GM19468 (cell line): Measurements from ENCODE around the gene DHODH.
A peak's percentile ranks its signal among the peaks of the same experiment; 100 is the strongest.
"Not testable (repeated sequence)": the region's sequence is repeated elsewhere in the genome, so short reads cannot be mapped to it uniquely, and the experiment has no call there.

Experiments
- ATAC-seq: cut with Tn5 transposase; IDR thresholded peaks from one replicate; pipeline ENCODE4 v1.9.1; 2021; ENCODE audit warnings: mild to moderate bottlenecking, moderate library complexity, moderate number of reproducible peaks; ENCODE audit not compliant: unreplicated experiment; ENCODE audit errors: extremely low read depth

The DHODH gene

DNA sequence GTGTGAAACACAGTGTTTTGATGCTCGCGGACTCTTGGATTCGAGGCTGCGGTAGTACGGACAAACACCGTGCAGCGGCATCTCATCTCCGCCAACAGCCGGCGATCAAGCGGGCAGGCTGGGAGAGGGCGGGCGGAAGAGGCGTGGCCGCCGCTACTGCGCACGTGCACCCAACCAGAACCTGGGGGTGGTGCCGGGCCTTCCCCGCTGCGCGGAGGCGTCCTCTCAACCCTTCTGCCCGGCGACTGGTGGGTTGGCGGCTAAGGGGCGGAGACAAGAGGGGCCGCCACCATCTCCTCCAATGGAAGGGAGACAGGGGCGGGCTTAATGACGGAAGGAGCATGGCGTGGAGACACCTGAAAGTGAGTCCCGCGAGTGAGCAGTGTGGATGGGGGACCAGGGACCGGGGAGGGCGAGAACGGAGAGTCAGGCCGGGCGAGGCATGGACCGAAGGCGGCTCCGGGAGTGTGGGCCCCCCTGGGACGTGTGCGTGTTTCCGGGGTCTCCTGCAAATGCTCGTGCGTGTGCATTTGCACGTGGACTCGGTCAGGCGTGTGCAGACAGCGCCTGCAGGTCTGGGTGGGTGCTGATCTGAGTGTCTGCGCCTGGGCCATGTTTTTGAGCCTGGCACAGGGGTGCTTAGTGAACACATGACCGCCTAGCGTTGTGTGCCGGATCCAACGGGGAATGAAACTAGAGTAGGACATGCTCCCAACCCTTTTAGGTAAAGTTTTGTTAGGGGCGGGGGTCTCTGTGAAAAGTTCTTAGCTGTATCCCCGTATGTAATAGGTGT, at the start of gene DHODH:
Gene DHODH, plus strand, starts transcription at position 321 of the 793 bp plus-strand sequence. Its CDS starts 21 bp downstream, at position 342.
- ATAC-seq, result peak; percentile 94

DNA sequence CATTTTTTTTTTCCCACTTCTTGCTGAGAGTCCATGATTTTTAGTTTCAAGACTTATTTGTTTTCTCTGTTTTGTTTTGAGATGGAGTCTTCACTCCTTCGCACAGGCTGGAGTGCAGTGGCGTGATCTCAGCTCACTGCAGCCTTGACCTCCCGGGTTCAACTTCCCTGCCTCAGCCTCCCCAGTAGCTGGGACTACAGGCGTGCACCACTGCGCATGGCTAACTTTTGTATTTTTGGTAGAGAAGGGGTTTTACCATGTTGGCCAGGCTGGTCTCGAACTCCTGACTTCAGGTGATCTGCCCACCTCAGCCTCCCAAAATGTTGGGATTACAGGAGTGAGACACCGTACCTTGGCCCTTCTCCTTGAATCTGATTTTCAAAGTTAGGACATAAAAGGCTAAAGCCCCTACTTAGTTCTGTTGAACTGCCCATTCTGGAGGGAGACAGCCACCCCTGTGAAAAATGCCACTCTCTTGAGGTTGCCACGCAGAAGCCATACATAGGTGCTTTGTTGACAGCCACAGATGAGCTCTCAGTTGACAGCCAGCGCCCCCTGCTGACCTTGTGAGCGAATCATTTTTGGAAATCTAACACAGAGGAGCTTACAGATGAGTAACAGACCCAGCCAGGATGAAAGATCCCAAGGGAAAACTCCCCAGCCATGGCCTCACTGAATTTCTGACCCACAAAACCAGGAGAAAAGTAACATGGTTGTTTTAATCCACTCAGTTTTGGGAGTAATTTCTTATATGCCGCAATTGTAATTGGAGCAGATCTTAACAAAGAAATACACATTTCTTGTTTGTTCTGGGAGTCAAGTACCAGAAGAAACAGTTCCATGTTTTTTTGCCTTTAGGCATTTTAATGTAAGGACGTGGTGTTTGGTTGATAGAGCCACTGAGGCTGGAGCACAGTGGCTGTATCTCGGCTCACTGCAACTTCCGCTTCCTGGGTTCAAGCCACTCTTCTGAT, 47.2 kb upstream of the DHODH start:
- ATAC-seq, result peak; percentile 39

DNA sequence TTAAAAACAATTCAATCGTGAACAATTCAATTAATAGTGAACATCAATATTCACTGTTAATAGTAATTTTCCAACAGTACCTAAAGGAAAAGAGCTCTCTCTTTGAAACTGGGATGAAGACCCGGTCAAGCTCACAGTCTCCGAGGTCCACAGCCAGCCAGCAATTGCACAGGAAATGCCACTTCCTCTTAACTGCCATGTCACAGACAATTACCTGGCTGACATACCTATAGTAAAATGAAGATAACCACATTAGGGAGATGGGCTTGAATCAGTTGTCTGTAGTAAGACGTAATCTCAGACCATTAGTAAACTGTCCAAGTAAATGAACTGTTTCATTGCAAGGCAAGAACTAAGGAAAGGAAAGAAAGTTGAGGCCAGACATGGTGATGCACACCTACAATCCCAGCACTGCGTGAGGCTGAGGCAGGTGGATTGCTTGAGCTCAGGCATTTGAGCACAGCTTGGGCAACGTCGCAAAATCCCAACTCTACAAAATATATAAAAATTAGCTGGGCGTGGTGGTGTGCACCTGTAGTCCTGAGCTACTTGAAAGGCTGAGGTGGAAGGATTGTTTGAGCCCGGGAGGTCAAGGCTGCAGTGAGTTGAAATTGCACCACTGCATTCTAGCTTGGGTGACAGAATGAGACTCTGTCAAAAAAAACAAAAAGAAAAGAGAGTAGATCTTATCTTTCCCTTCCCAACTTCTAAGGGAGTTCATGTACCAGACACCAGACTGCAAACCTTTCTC, 45.2 kb upstream of the DHODH start:
- no peak for ATAC-seq

DNA sequence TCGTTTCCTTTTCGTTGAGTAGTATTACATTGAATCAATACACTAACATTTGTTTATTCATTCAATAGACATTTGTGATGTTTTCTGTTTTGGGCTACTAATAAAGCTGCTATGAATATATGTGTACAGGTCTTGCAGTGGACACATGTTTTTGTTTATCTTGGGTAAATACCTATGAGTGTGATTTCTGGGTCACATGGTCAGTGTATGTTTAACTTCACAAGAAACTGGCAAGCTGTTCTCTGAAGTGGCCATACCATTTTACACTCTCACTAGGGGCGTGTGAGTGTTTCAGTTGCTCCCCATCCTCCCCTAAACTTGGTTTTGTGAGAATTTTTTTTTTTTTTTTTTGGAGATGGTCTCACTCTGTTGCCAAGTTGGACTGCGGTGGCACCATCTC, 43.3 kb upstream of the DHODH start:
- no peak for ATAC-seq

DNA sequence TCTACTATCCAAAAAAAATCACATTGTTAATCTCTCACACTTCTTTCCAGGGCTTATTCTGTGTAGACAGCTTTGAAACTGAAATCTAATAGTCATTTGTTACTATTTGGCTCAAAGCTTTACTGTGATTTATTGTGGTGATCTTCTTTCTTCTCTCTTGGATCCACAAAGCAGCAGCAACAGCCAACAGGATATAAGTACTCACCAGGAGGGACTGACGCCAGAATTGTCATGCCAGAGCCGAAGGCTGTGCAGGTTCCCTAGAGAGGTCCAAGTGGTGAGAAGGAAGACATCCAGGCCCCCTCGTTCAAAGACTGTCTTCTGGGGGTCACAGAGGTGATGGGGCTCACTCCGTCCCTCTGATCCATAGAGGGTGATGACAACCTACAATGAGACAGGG, 41.6 kb upstream of the DHODH start:
- ATAC-seq, result no peak

DNA sequence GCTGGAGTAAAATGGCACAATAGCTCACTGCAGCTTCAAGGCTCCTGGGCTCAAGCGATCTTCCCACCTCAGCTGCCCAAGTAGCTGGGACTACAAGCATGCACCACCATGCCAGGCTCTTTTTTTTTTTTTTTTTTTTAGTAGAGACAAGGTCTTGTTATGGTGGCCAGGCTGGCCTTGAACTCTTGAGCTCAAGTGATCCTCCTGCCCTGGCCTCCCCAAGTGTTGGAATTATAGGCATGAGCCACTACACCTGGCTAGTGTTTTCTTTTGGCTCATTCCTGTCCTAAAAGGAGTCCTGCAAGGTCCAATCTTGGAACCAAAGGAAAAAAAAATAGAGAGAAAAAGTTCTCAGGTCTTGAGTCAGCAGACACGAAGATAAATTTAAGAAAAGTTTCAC, 39.2 kb upstream of the DHODH start:
- no peak for ATAC-seq

DNA sequence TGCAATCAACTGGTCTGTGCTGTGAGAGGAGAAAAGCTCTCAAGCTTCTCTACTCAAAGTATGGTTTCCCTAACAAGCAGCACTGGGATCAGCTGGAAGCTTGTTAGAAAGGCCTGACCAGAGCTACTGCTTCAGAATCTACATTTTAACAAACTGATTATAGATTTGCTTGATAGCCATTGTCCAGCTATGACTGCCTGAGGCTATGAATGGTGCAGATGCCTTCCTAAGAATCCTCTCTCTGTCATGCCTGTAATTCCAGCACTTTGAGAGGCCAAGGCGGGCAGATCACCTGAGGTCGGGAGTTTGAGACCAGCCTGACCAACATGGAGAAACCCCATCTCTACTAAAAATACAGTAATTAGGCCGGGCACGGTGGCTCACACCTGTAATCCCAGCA, 37.0 kb upstream of the DHODH start:
- no peak for ATAC-seq

DNA sequence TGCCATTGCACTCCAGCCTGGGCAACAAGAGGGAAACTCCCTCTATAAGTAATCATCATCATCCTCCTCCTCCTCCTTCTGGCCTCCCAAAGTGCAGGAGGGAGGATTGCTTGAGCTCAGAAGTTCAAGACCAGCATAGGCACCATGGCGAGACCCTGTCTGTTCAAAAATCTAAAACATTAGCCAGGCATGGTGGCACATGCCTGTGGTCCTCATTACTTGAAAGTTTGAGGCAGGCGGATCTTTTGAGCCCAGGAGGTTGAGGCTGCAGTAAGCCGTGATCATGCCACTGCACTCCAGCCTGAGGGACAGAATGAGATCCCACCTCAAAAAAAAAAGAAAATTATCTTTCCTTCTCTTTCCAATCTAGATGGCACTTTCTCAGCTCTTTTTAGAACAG, 36.2 kb upstream of the DHODH start:
- no peak for ATAC-seq

DNA sequence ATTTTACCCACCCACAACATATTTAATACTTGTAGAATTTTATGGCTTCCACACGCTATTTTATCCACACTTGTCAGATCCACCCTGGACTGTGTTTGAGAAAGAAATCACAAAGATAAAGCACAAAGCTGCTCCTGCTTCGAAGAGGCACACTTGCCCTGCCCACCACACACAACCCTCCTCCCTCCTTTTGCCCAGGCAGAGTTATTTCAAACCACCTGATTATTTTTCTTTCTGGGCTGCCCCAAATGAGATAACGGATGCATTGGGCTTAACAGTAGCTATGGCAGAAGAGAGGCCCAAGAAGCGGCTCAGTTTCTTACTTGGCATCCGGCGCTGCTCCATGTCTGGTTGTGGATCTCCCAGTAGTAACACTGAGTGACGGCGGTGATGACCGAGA, 35.5 kb upstream of the DHODH start:
- ATAC-seq, result no peak

DNA sequence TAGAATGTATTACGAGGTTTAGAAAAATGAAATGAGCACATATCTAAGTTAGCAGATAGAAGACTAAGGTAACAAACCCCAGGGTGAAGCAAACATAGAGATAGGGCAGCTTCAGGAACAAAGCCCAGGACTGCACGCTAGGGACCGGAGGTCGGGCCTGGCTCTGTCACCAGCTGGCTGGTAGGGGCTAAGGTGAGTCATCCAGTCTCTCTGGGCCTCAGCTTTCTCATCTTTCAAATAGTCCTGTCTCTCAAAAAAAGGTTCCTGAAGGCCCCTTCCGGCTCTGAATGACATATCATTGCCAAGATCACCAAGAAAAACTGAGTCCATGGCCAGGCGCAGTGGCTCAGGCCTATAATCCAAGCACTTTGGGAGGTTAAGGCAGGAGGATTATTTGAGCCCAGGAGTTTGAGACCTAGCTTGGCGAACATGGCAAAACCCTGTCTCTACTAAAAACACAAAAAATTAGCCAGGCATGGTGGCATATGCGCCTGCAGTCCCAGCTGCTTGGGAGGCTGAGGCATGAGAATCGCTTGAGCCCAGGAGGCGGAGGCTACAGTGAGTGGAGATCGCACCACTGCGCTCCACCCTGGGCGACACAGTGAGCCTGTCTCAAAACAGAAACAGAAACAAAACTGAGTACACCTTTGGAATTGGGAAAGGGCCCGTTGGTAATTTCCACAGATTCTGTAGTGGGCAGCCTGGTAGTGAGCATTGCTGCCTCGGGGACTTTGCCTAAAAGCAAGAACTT, 34.3 kb upstream of the DHODH start:
- no peak for ATAC-seq

DNA sequence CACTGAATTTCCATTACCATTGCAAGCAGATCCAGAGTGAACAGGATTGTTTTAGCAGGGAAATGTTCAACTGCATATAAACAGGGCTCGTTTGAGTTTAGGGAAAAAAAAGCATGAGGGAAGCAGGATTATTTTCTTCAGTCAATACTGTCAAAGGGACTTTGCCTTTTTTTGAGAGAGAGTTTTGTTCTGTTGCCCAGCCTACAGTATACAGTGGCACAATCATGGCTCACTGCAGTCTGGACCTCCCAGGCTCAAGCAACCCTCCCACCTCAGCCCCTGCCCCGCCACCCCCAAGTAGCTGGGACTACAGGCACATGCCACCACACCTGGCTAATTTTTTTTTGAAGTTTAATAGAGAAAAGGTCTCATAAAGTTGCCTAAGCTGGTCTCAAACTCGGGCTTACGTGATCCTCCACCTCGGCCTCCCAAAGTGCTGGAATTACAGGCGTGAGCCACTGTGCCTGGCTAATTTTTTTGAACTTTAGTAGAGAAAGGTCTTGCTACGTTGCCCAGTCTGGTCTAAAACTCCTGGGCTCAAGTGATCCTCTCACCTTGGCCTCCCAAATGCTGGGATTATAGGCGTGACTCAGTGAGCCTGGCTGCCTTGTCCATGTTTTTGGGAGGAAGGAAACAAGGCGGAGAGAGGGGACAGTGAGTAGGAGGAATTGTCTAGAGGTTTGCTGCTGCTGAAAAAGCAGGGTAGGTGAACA, 23.1 kb upstream of the DHODH start:
- ATAC-seq, result no peak

DNA sequence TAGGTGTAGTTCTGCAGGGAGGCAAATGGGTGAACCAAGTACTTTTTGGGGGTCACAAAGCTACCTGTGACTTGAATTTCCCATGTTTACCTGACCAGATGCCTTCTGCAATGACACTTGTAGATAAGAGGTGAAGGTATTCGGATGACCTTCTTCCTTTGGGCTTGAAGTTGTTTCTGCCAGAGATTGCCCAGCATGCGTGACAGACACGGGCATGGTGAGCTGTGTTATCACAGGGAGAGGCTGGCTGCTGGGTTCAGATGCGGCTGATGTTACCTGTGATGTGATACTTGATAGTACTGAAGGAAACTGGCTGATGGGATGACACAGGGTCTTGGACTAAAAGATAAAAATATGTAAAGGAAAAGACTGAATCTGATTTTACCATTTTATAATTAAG, 22.4 kb upstream of the DHODH start:
- no peak for ATAC-seq

DNA sequence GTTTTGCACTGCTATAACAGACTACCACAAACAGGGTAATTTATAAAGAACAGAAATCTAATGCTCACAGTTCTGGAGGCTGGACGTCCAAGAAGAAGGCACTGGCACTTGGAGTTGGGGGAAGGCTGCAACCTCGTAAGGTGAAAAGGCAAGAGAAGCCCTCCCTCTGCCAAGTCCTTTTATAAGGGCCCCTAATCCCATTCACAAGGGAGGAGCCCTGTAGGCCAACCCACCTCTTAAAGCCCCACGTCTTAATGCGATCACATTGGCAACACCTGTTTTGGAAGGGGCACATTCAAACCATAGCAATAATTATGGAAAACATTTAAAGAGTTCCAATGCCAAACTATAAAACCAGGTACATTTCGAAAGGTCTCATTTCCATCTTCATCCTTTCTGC, 13.5 kb upstream of the DHODH start:
- no peak for ATAC-seq

DNA sequence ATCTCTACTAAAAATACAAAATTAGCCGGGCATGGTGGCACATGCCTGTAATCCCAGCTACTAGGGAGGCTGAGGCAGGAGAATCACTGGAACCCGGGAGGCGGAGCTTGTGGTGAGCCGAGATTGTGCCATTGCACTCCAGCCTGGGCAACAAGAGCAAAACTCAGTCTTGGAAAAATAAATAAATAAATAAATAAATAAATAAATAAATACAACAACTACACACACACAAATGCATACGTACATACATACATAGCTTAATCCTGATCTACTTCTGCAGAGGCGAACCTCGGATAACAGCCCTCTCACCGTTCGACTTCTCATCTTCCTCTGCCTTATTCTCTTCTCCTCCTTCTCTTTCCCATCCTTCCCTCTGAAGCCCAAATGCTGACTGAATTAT, 11.0 kb upstream of the DHODH start:
- ATAC-seq, result not testable (repeated sequence)

DNA sequence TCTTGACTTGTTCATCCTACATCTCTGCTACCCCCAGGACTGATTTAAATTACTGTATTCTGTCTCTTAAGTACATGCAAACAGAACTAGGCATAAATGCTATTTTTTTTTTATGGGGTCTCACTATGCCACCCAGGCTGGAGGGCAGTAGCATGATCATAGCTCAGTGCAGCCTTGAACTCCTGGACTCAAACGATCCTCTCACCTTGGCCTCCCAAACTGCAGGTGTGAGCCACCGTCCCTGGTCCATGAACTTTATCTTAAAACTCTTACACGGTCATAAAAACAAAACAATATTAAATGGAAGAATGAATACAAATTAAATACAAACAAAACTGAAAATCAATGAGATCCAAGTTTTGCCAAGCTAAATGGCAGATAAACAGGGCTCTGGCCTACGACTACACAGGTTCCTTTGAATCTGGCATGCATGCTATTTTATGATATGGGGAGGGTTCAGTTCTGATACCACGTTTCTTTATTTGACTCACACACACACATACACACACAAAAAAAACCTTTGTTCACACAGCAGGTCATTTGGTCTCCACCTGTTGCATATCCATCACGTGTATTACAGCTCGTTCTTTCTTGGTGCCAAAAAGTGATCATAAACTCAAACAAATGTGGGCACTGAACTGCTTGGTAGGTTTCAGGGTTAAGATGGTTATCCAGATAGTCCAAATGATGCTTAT, 7.2 kb upstream of the DHODH start:
- ATAC-seq, result no peak

DNA sequence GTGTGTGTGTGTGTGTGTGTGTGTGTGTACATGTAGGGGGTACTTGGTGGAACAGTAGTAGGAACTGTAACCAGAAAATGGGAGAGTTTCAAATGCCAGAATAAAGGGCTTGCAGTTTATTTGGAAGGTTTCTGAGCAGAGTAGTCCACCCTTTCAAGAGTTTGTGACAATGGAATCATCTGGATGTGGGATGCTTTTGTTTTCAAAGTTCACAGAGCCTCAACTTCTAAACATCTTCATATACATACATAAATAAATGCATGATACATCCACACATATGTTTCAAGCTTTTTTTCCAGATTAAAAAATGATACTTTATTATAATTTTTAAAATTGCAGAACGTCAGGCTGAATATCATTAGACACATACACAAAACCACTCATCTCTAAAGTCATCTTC, 5.9 kb upstream of the DHODH start:
- no peak for ATAC-seq

DNA sequence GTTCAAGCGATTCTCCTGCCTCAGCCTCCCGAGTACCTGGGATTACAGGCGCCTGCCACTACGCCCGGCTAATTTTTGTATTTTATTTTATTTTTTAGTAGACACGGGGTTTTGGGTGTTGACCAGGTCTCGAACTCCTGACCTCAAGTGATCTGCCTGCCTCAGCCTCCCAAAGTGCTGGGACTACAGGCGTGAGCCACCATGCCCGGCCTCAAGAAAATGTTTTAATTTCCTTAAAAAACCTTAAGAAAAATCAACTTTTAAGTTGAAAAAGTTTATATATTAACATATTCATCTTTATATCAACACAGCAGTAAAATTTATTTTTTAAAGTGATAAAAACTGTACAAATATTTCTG, 500 bp upstream of the DHODH start:
- ATAC-seq, result not testable (repeated sequence)

DNA sequence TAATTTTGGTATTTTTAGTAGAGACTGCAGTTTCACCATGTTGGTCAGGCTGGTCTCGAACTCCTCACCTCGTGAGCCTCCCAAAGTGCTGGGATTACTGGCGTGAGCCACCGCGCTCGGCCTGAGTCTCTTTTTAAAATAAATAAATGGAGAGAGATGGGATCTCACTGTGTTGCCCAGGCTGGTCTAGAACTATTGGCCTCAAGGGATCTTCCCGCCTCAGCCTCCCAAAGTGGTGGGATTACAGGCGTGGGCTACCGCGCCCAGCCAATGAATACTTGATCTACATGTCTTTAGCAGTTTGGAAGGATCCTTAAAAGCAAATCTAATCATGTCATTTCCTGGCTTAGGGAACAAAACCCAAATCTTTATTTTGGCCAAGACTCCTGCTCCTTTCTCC, 1.2 kb downstream of the DHODH start:
- no peak for ATAC-seq

DNA sequence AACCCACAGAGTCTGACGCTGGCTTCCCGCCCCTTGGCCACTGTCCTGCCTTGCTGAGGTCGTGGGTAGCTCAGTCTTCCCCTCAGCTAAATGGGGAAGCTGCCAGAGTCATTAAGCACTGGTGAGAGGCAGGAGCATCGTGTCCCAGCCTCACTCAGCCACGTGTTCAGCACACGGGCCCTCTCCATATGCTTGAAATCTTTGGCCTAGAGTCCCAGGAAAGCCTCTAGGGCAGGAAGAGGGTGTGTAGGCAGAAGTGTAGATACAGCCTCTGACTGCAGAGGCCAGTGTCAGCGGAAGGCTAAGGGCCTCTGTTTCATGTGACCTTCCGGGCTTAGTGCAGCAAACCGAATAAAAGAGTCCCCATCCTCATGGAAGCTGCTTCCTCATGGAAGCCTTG, 4.1 kb downstream of the DHODH start:
- ATAC-seq, result no peak
